ENCODE data around the gene S100A14.
"Not testable (repeated sequence)": the region's sequence is repeated elsewhere in the genome, so short reads cannot be mapped to it uniquely, and the experiment has no call there.

S100A14 gene

DNA sequence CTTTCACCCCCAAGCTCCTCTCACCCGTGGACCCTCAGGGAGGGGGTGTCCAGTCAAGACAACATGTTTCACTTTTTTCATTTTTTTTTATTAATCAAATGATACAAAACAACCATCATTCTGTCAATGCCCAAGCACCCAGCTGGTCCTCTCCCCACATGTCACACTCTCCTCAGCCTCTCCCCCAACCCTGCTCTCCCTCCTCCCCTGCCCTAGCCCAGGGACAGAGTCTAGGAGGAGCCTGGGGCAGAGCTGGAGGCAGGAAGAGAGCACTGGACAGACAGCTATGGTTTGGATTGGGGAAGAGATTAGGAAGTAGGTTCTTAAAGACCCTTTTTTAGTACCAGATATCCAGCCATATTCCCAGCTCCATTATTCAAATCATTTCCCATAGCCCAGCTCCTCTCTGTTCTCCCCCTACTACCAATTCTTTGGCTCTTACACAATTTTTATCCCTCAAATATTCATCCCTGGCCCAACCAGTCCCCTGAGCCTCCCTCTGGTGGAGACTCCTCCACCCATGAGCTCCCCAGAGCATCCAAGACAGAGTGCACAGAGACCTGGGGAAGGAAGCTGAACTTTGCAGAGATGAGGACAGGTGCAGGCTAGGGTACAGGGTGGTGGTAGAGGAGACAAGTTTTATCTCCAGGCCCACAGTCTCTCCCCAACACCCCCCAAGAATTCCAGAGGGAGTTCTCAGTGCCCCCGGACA is 1.8 kb downstream of the S100A14 start:
- DNase-seq = no peak

GRCh38 chr1:153613406-153613805 is 2.7 kb downstream of the S100A14 start:
- DNase-seq = no peak

DNA sequence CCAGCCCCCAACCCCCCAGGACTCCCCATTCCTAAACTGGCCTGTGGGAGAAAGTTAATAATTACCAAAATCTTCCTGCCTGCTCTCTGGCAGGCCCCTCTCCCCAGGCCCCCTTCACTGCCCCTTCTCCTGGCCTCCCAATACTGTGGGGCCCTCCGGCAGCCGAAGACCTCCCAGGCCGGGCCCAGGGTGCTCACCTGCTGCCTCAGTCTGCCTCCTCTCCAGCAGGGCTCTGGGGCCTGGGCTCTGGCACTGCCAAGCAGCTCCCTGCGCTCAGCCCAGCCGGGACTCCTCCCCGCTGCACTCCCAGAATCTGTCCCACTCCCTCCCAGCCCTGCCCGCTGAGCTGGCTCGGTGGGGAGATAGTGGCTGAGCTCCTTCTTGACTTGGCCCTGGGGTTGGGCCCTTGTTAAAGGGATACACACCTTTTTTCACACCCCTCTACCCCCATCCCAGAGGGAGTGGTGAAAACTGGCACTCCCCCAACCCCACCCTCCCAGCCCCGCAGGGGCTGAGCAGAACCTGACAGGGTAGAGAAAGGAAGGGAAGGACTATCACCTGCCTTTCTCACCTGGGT is 3.3 kb downstream of the S100A14 start, which contains the start of gene S100A16:
Gene S100A16, minus strand, starts transcription at position 383 of the 577 bp plus-strand sequence. CDS start 4,986 bp downstream, outside the sequence.
- no peak for DNase-seq

DNA sequence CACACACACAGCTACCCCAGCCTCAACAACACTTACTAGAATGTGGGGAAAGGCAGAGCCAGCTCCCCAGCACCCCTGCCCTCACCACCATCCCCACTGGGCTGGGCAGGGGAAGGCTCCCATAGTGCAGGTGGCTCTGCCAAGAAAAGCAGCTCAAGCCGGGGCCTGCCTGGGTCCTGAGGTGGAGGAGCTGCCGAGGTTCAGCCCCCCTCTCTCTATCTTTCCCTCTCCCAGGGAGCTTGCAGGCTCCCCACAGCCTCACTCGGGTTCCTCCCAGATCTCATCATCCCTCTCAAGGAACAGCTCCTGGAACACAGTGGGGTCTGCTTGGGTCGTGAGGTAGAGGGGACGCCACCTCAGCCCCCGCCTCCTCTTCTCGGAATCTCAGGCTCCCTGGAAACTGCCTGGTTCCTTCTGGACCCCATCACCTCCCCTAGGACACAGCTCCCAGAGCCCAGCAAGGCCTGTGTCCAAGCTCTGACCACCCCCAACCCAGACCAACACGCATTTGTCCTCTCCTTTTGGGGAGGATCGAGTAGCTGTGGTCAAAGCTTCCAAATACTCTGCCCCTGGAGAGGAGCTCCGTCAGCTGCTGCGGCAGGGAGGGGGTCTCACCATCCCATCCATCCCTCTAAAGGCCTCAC is 3.9 kb downstream of the S100A14 start:
- no peak for DNase-seq

GRCh38 chr1:153611356-153611755 is 4.8 kb downstream of the S100A14 start:
- no peak for DNase-seq

GRCh38 chr1:153610811-153611301 is 5.3 kb downstream of the S100A14 start:
- DNase-seq = no peak

GRCh38 chr1:153610334-153610733 is 5.8 kb downstream of the S100A14 start:
- DNase-seq = no peak

DNA sequence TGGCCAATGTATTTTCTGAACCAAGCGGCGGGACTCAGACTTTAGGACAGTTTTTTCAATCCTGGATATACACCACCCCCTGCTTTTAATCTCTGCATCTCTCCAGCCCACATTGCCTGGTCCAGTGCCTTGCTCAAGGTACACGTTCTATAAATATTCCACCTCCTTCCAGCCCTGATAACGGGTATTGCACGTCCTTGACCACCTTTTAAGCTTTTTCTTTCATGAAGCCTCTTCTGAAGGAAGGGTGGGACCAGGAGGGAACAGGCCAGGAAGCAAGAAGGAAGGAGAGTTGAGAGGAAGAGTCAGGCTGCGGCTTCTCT is 6.6 kb downstream of the S100A14 start:
- DNase-seq = no peak

DNA sequence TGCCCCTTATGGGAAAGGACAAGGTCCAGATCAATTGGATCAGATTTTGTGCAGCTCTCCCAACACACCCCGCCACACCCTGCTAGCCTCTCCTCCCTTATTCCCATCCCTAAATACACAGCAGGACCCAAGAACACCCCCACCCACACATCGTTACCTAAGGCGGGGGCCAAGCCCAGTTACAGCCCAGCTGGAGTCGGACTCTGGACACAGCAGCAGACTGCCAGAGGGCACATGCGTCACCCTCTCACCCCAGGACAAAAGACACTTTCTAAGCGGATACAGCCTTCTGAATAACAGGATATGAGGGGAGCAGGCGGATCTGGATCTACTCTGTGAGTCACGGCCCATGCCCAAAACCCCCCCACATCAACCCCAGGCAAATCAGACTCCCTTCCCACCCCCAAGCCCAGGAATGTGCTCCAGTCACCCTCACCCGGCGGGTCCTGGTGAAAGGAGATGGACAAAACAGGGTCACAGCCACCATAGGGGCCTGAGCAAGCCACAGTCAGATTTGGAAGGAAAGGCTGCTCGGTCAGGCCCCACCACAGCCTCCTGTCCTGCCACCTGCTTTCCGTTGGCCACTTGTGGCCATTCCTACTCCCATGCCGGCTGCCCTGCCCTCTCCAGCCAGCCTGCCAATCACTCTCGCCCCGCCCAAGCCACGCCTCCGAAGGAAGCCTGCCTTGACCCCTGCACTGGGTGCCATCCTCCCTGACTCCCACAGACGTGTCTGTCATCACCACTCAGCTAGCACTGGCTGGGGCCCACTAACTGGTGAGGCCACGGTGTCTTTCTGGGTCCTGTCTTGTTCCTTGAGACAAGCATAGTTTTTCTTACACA is 7.2 kb downstream of the S100A14 start:
- DNase-seq = no peak

DNA sequence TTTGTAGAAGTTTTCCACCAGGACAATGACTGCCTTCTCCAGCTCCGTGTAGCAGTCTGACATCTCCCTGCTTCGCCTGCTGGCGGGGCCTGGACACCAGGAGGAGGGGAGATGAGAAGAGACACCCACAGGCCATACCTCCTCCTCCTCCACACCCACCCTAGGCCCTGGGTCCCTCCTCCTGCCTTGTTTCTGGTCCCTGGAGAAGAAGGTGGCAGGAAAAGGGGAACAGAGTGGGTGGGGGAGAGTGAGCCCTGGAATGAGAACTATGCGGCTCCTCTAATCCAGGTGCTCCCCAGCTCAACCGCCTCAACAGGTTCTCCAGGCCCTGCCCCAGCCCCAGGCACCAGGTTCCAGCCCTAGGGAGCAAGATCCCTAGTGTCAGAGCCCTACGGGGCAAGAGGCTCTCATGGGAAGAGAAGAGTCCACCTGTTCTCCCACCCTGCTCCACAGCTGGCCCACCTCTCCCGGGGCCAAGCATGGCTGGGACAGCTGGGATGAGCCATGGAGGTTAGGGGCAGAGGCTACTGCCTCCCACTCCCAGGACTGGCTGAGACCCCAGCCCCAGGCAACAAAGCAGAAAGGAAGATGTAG is 7.9 kb downstream of the S100A14 start:
- DNase-seq = no peak

GRCh38 chr1:153607381-153607780 is 8.7 kb downstream of the S100A14 start:
- DNase-seq = no peak

- no peak for DNase-seq
Observed at GRCh38 chr1:153606194-153606593, 9.9 kb downstream of the S100A14 start.

- no peak for DNase-seq
Observed at GRCh38 chr1:153602749-153603148, 13.4 kb downstream of the S100A14 start.

- DNase-seq = no peak
Observed at GRCh38 chr1:153599847-153600246, 16.3 kb downstream of the S100A14 start.

DNA sequence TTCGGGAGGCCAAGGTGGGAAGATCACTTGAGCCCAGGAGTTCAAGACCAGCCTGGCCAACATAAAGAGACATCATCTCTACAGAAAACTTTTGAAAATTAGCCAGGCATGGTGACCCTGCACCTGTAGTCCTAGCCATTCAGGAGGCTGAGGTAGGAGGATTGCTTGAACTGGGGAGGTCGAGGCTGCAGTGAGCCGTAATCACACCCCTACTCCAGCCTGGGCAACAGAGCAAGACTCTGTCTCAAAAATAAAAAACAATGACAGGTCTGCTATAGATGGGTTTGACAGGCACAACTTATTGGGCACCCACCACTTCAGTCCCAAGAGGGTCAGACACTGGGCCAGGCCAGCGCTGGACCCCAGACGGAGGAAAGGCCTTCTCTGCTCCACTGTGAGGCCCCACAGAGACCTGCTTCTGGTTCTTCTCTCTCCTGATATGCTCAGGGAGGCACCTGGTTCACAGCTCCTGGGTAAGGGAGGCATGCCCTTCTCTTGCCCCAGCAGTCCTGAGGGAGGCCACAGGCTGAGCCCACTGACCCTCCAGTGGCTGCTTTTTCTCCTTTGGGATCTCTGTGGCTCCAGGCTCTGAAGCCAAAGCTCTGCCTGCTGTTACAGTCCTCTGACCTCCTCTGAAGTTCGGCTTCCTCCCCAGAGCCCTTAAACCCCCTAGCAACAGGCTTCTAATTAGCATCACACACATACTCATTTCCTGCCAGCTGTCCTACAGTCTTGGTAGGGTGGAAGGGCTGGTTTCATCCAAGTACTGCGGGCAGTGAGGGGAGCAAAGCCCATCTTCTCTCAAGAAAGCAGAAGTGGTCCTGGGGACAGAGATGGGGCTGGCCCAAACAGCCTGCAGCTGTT is 17.6 kb downstream of the S100A14 start:
- peak; percentile 35 for DNase-seq

GRCh38 chr1:153597206-153597605 is 18.9 kb downstream of the S100A14 start:
- no peak for DNase-seq

- no peak for DNase-seq
Observed at GRCh38 chr1:153592748-153593147, 23.4 kb downstream of the S100A14 start.

- no peak for DNase-seq
Observed at GRCh38 chr1:153588482-153588881, 27.6 kb downstream of the S100A14 start.

GRCh38 chr1:153588033-153588432 is 28.1 kb downstream of the S100A14 start:
- not testable (repeated sequence) for DNase-seq

DNA sequence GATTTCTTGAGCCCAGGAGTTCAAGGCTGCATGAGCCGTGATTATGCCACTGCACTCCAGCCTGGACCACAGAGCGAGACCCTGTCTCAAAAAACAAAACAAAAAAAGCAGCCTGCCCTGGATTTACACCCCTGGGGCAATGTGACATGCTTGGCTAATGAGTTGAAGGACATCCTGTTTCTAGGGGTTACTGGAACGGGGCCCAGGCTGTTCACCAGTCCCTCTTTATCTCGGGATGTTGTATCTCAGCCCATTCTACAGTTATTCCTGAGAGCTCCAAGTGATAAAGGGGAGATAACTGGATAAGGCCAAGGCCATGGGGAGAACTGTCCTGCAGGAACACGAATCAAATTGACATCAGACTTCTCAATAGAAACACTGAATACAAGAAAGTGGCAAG is 28.8 kb downstream of the S100A14 start:
- DNase-seq = no peak

DNA sequence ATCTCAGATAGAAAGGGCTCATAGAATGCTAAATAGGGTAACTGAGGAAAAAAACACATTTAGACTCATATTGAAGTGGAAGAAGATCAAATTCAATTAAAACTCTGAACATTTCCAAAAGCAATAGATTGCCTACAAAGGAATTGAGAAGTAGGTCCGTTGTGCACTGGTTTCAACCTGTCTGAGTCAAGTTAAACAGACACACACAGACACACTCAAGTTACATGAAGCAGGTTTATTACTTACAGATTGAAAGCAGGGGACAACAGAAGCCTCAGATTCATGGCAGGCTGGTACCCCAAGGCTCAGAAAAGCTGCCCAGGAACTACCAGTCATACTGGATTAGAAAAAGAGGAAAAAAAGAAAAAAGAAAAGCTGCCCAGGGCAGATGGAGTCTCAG is 29.8 kb downstream of the S100A14 start:
- no peak for DNase-seq

GRCh38 chr1:153585006-153585405 is 31.1 kb downstream of the S100A14 start:
- no peak for DNase-seq

Data from NCI-H1092 treated with DMSO at 0.1 percent for 48 hours (cell line).